Measurements from ENCODE around the gene CPNE4.

The CPNE4 gene

GRCh38 chr3:131775650-131776049, 259.2 kb downstream of the CPNE4 start:
- TF ChIP-seq CTCF (IDR thresholded peaks at IDR 0.05): no peak

- TF ChIP-seq CTCF (IDR thresholded peaks at IDR 0.05): no peak
These were observed 262.4 kb downstream of the CPNE4 start for GRCh38 chr3:131772269-131773026.

GRCh38 chr3:131762981-131763564, 271.7 kb downstream of the CPNE4 start:
- TF ChIP-seq CTCF (IDR thresholded peaks at IDR 0.05): no peak

- no peak for TF ChIP-seq CTCF (IDR thresholded peaks at IDR 0.05)
These were observed 278.4 kb downstream of the CPNE4 start for GRCh38 chr3:131756405-131756804.

GRCh38 chr3:131755380-131755779, 279.4 kb downstream of the CPNE4 start:
- TF ChIP-seq CTCF (IDR thresholded peaks at IDR 0.05): no peak

GRCh38 chr3:131750256-131750655, 284.6 kb downstream of the CPNE4 start:
- 0 out of 2 replicates have a peak, but pooled peaks have one; percentile 10 for TF ChIP-seq CTCF (IDR thresholded peaks at IDR 0.05)

GRCh38 chr3:131749826-131750225, 285.0 kb downstream of the CPNE4 start:
- TF ChIP-seq CTCF (IDR thresholded peaks at IDR 0.05): no peak

All from LNCAP (cell line).